ENCODE measurements around the gene PXT1.

PXT1 gene

GRCh38 chr6:36353411-36353915 lies 89.2 kb downstream of the PXT1 start:
- Histone ChIP-seq H3K4ac (ENCODE audit: low read length) (no peak overlapping the region), H3K14ac (ENCODE audit: low read length) (no peak overlapping the region), H3K79me1 (ENCODE audit: low read depth, low read length) (no peaks in the 10 kb centered on the region), H3K4me2 (ENCODE audit: insufficient read depth, low read length, poor library complexity, severe bottlenecking) (no peak overlapping the region), H4K91ac (ENCODE audit: low read depth, low read length, poor library complexity) (no peak overlapping the region), H3K9me3 (replicated peaks in 1 of 2; ENCODE audit: control insufficient read depth in 2 of 2, insufficient read depth in 1 of 2, low read depth in 1 of 2, low read length in 2 of 2) (no peaks in the 10 kb centered on the region), H3K9ac (ENCODE audit: low read depth, low read length, poor library complexity) (no peak overlapping the region), H3K4me3 (ENCODE audit: low read length in 2 of 2) (no peak overlapping the region), H2AK5ac (ENCODE audit: low read depth, low read length) (no peak overlapping the region), H3K27ac (replicated peaks; ENCODE audit: low read length) (no peak overlapping the region), H3K23ac (ENCODE audit: low read depth, low read length, poor library complexity) (no peak overlapping the region), H2AFZ (ENCODE audit: low read length) (no peak overlapping the region), H3K36me3 (replicated peaks in 1 of 2; ENCODE audit: control insufficient read depth in 2 of 2, insufficient read depth in 2 of 2, low read length in 2 of 2) (no peaks in the 10 kb centered on the region), H3K18ac (ENCODE audit: low read length) (no peak overlapping the region), H4K8ac (ENCODE audit: low read depth, low read length) (no peak overlapping the region), H3K4me1 (ENCODE audit: control insufficient read depth in 2 of 2, insufficient read depth in 1 of 2, low read depth in 1 of 2, low read length in 2 of 2) (peaks cover 3 to 5% of the 10 kb centered on the region in 2 donors), H2BK12ac (ENCODE audit: low read length) (no peak overlapping the region), H3K27me3 (ENCODE audit: control insufficient read depth in 3 of 3, insufficient read depth in 3 of 3, low read depth in 1 of 3, low read length in 3 of 3) (peaks cover 0 to 5% (median 2%) of the 10 kb centered on the region in 3 experiments), H2BK15ac (ENCODE audit: low read length) (no peak overlapping the region), H2BK120ac (ENCODE audit: low read depth, low read length) (no peak overlapping the region), H2BK5ac (ENCODE audit: low read length) (no peak overlapping the region)
- no peak for DNase-seq (ENCODE audit: low spot score)
- no CpG with 5 or more reads among the region's 4 CpGs for WGBS, 2 donors (ENCODE audit: extremely low coverage in 2 of 2, insufficient read length in 2 of 2, insufficient replicate concordance in 1 of 2)

GRCh38 chr6:36352477-36353157 lies 90.0 kb downstream of the PXT1 start:
- no peak overlapping the region for H3K23ac ChIP-seq (ENCODE audit: low read depth, low read length, poor library complexity)
- no peaks in the 10 kb centered on the region for H3K36me3 ChIP-seq (replicated peaks in 1 of 2; ENCODE audit: control insufficient read depth in 2 of 2, insufficient read depth in 2 of 2, low read length in 2 of 2)
- no peak overlapping the region for H2AFZ ChIP-seq (ENCODE audit: low read length)
- no peak overlapping the region for H2BK12ac ChIP-seq (ENCODE audit: low read length)
- WGBS, 2 donors (ENCODE audit: extremely low coverage in 2 of 2, insufficient read length in 2 of 2, insufficient replicate concordance in 1 of 2): no CpG with 5 or more reads among the region's 8 CpGs
- no peak overlapping the region for H3K18ac ChIP-seq (ENCODE audit: low read length)
- H3K14ac ChIP-seq (ENCODE audit: low read length): no peak overlapping the region
- no peak overlapping the region for H3K4me3 ChIP-seq (ENCODE audit: low read length in 2 of 2)
- H3K9ac ChIP-seq (ENCODE audit: low read depth, low read length, poor library complexity): no peak overlapping the region
- H2BK15ac ChIP-seq (ENCODE audit: low read length): no peak overlapping the region
- H4K8ac ChIP-seq (ENCODE audit: low read depth, low read length): no peak overlapping the region
- no peak overlapping the region for H4K91ac ChIP-seq (ENCODE audit: low read depth, low read length, poor library complexity)
- no peak for DNase-seq (ENCODE audit: low spot score)
- no peak overlapping the region for H3K4ac ChIP-seq (ENCODE audit: low read length)
- H3K27me3 ChIP-seq (ENCODE audit: control insufficient read depth in 3 of 3, insufficient read depth in 3 of 3, low read depth in 1 of 3, low read length in 3 of 3): peaks cover 0 to 5% (median 0%) of the 10 kb centered on the region in 3 experiments
- no peaks in the 10 kb centered on the region for H3K79me1 ChIP-seq (ENCODE audit: low read depth, low read length)
- H3K9me3 ChIP-seq (replicated peaks in 1 of 2; ENCODE audit: control insufficient read depth in 2 of 2, insufficient read depth in 1 of 2, low read depth in 1 of 2, low read length in 2 of 2): no peaks in the 10 kb centered on the region
- no peak overlapping the region for H2BK5ac ChIP-seq (ENCODE audit: low read length)
- no peak overlapping the region for H3K4me2 ChIP-seq (ENCODE audit: insufficient read depth, low read length, poor library complexity, severe bottlenecking)
- H2AK5ac ChIP-seq (ENCODE audit: low read depth, low read length): no peak overlapping the region
- no peak overlapping the region for H3K27ac ChIP-seq (replicated peaks; ENCODE audit: low read length)
- H2BK120ac ChIP-seq (ENCODE audit: low read depth, low read length): no peak overlapping the region
- no peaks in the 10 kb centered on the region for H3K4me1 ChIP-seq (ENCODE audit: control insufficient read depth in 2 of 2, insufficient read depth in 1 of 2, low read depth in 1 of 2, low read length in 2 of 2)

GRCh38 chr6:36350681-36351571 lies 91.7 kb downstream of the PXT1 start:
- H3K36me3 ChIP-seq (replicated peaks in 1 of 2; ENCODE audit: control insufficient read depth in 2 of 2, insufficient read depth in 2 of 2, low read length in 2 of 2): no peaks in the 10 kb centered on the region
- H3K14ac ChIP-seq (ENCODE audit: low read length): no peak overlapping the region
- no peaks in the 10 kb centered on the region for H3K9me3 ChIP-seq (replicated peaks in 1 of 2; ENCODE audit: control insufficient read depth in 2 of 2, insufficient read depth in 1 of 2, low read depth in 1 of 2, low read length in 2 of 2)
- H2BK15ac ChIP-seq (ENCODE audit: low read length): no peak overlapping the region
- no peak overlapping the region for H3K9ac ChIP-seq (ENCODE audit: low read depth, low read length, poor library complexity)
- WGBS, 2 donors (ENCODE audit: extremely low coverage in 2 of 2, insufficient read length in 2 of 2, insufficient replicate concordance in 1 of 2): no CpG with 5 or more reads among the region's 15 CpGs
- no peak overlapping the region for H3K27ac ChIP-seq (replicated peaks; ENCODE audit: low read length)
- no peak overlapping the region for H2AK5ac ChIP-seq (ENCODE audit: low read depth, low read length)
- no peak overlapping the region for H4K8ac ChIP-seq (ENCODE audit: low read depth, low read length)
- H3K27me3 ChIP-seq (ENCODE audit: control insufficient read depth in 3 of 3, insufficient read depth in 3 of 3, low read depth in 1 of 3, low read length in 3 of 3): peaks cover 0 to 5% (median 0%) of the 10 kb centered on the region in 3 experiments
- no peaks in the 10 kb centered on the region for H3K79me1 ChIP-seq (ENCODE audit: low read depth, low read length)
- no peak overlapping the region for H2BK120ac ChIP-seq (ENCODE audit: low read depth, low read length)
- no peak overlapping the region for H2BK5ac ChIP-seq (ENCODE audit: low read length)
- no peak for DNase-seq (ENCODE audit: low spot score)
- no peak overlapping the region for H2BK12ac ChIP-seq (ENCODE audit: low read length)
- no peak overlapping the region for H3K4me2 ChIP-seq (ENCODE audit: insufficient read depth, low read length, poor library complexity, severe bottlenecking)
- no peak overlapping the region for H3K23ac ChIP-seq (ENCODE audit: low read depth, low read length, poor library complexity)
- peak overlapping the region in 1 of 2 donors; percentile 23 for H3K4me3 ChIP-seq (ENCODE audit: low read length in 2 of 2)
- H4K91ac ChIP-seq (ENCODE audit: low read depth, low read length, poor library complexity): no peak overlapping the region
- peak overlapping the region; percentile 15 for H3K18ac ChIP-seq (ENCODE audit: low read length)
- H3K4me1 ChIP-seq (ENCODE audit: control insufficient read depth in 2 of 2, insufficient read depth in 1 of 2, low read depth in 1 of 2, low read length in 2 of 2): peaks cover 0 to 2% of the 10 kb centered on the region in 2 donors
- H2AFZ ChIP-seq (ENCODE audit: low read length): peak overlapping the region; percentile 18
- no peak overlapping the region for H3K4ac ChIP-seq (ENCODE audit: low read length)

GRCh38 chr6:36350082-36350481 lies 92.6 kb downstream of the PXT1 start:
- H4K91ac ChIP-seq (ENCODE audit: low read depth, low read length, poor library complexity): no peak overlapping the region
- H2BK12ac ChIP-seq (ENCODE audit: low read length): no peak overlapping the region
- H3K4me3 ChIP-seq (ENCODE audit: low read length in 2 of 2): no peak overlapping the region
- H3K27me3 ChIP-seq (ENCODE audit: control insufficient read depth in 3 of 3, insufficient read depth in 3 of 3, low read depth in 1 of 3, low read length in 3 of 3): peaks cover 0 to 5% (median 0%) of the 10 kb centered on the region in 3 experiments
- no peak overlapping the region for H4K8ac ChIP-seq (ENCODE audit: low read depth, low read length)
- H3K18ac ChIP-seq (ENCODE audit: low read length): no peak overlapping the region
- no peak overlapping the region for H2BK120ac ChIP-seq (ENCODE audit: low read depth, low read length)
- no peaks in the 10 kb centered on the region for H3K79me1 ChIP-seq (ENCODE audit: low read depth, low read length)
- H2BK5ac ChIP-seq (ENCODE audit: low read length): no peak overlapping the region
- H2BK15ac ChIP-seq (ENCODE audit: low read length): no peak overlapping the region
- DNase-seq (ENCODE audit: low spot score): no peak
- no peak overlapping the region for H3K9ac ChIP-seq (ENCODE audit: low read depth, low read length, poor library complexity)
- H2AFZ ChIP-seq (ENCODE audit: low read length): no peak overlapping the region
- no peak overlapping the region for H2AK5ac ChIP-seq (ENCODE audit: low read depth, low read length)
- no peak overlapping the region for H3K4ac ChIP-seq (ENCODE audit: low read length)
- WGBS, 2 donors (ENCODE audit: extremely low coverage in 2 of 2, insufficient read length in 2 of 2, insufficient replicate concordance in 1 of 2): no CpG with 5 or more reads among the region's 4 CpGs
- peaks cover 0 to 5% of the 10 kb centered on the region in 2 donors for H3K4me1 ChIP-seq (ENCODE audit: control insufficient read depth in 2 of 2, insufficient read depth in 1 of 2, low read depth in 1 of 2, low read length in 2 of 2)
- H3K23ac ChIP-seq (ENCODE audit: low read depth, low read length, poor library complexity): no peak overlapping the region
- no peaks in the 10 kb centered on the region for H3K36me3 ChIP-seq (replicated peaks in 1 of 2; ENCODE audit: control insufficient read depth in 2 of 2, insufficient read depth in 2 of 2, low read length in 2 of 2)
- H3K9me3 ChIP-seq (replicated peaks in 1 of 2; ENCODE audit: control insufficient read depth in 2 of 2, insufficient read depth in 1 of 2, low read depth in 1 of 2, low read length in 2 of 2): no peaks in the 10 kb centered on the region
- no peak overlapping the region for H3K14ac ChIP-seq (ENCODE audit: low read length)
- no peak overlapping the region for H3K27ac ChIP-seq (replicated peaks; ENCODE audit: low read length)
- H3K4me2 ChIP-seq (ENCODE audit: insufficient read depth, low read length, poor library complexity, severe bottlenecking): no peak overlapping the region
